HG03066 (cell line): ENCODE measurements around the gene USO1.
"Not testable (repeated sequence)": the region's sequence is repeated elsewhere in the genome, so short reads cannot be mapped to it uniquely, and the experiment has no call there.

ENCODE experiments used
- ATAC-seq: cut with Tn5 transposase; IDR thresholded peaks from one replicate; pipeline ENCODE4 v1.9.1; 2021; ENCODE audit warnings: low read depth; ENCODE audit not compliant: unreplicated experiment

The USO1 gene

DNA sequence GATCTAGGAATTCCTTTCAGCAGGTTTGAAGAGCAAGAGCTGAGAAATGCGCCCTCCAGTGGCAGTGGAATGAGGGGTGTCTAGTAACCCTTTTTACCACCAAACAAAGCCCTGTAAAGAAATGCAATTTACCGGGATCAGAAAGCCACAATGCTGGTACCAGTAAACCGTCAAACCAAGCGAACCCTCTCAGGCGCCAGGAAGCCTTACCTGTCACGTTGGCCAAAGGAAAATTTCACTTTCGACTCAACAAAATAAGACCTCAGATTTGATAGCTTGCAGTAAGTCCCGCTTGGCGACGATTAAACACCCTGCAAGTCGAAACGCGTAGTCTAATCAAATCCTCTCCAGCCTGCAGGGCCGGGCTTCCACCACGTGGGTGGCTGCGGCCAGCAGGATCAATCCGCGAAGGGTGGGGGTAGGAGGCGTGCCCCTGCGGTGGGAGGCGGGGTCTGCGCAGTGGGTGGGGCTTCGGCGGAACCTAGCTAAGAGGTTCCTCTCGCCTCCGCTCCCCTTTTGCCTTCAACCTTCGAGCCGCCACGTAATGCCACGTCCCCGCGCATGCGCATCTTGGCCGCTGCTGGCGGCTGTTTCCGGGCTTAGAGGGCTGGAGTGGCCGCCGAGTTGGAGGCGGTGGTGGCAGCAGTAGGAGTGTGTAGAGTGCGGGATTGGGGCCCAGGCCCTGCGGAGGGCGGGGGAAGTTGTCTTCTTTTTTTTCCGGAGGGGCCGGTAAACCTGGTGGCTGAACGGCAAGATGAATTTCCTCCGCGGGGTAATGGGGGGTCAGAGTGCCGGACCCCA lies at the start of gene USO1:
Gene USO1, plus strand, starts transcription at position 512 of the 801 bp plus-strand sequence. Its CDS starts 243 bp downstream, at position 755.
- peak; percentile 83 for ATAC-seq

DNA sequence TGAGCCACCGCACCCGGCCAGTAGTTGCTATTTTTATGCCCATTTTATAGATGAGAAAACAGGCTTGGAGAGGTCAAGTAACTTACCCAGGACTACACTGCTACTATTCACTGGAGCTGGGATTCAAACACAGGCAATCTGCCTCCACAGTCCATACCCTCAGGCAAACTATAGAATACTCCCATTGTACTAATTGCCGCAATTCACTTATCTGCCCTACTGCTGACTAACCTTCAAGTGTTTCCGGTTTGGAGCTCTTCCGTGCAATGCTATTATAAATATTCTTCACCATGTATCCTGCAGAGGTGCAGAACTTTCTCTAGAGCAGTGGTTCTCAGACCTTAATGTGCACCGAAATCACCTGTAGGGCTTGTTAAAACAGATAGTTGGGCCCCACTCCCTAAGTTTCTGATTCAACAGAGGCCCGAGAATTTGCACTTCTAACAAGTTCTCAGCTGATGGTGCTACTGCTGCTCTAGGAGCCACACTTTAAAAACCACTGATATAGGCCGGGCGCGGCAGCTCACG lies 49.3 kb upstream of the USO1 start:
- no peak for ATAC-seq

GRCh38 chr4:75678473-75678872 lies 45.9 kb upstream of the USO1 start:
- no peak for ATAC-seq

- ATAC-seq: no peak
Observed at GRCh38 chr4:75678965-75679364, 45.4 kb upstream of the USO1 start.

- ATAC-seq: no peak
Observed at GRCh38 chr4:75679876-75680575, 44.4 kb upstream of the USO1 start.

GRCh38 chr4:75683482-75684155 lies 40.8 kb upstream of the USO1 start:
- no peak for ATAC-seq

- no peak for ATAC-seq
Observed at GRCh38 chr4:75685546-75686189, 38.7 kb upstream of the USO1 start.

DNA sequence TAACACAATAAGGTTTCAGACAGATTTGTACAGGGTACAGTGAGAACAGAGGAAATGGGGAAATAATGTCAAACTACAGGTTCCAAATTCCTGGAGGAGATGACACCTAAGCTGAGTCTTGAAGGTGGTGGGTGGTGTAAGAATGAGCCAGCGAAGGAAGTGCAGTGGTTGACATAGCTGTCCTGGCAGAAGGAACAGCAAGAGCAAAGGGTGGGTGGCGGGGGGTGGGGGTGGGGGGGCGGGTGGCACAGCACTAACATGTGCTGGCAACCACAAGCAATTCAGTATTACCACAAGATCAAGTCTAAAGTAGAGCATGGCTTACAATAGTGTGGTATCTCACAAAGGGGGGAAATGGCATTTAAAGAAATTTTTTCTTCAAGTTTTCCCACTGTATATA lies 38.0 kb upstream of the USO1 start:
- ATAC-seq: no peak

- not testable (repeated sequence) for ATAC-seq
Observed at GRCh38 chr4:75687125-75687524, 37.3 kb upstream of the USO1 start.

DNA sequence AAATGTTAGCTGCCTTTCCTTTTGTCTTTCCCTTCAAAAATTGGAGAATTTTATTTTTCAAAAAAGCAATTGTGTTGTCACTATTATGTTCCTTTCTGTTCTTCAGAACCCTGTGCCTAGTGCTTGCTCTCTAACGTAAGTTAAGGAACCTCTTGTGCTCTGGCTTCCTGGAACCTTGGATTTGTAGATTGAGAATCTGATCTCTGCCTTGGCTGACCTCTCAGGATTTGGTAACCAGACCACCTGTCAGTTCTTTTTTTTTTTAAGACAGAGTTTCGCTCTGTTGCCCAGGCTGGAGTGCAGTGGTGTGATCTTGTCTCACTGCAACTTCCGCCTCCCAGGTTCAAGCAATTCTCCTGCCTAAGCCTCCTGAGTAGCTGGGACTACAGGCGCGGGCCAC lies 32.3 kb upstream of the USO1 start:
- ATAC-seq: not testable (repeated sequence)

DNA sequence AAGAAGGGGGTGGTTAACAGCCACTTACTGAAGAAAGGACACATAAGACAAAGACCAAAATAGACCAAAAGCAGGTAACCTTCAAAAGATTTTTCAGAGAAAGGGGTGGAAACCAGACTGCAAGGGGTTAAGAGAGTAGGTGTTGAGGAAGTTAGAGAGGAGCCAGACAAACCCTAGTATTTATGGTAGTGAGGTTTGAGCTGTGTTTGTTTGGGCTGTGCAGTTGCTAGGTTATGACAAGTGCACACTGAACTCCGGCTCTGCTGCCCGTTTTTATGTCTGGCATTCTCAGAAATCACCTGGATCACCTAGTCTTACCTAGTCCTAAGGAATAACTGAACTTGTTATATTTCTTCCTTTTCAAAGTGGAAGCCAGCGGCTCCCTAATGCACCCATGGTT lies 28.3 kb upstream of the USO1 start:
- no peak for ATAC-seq

DNA sequence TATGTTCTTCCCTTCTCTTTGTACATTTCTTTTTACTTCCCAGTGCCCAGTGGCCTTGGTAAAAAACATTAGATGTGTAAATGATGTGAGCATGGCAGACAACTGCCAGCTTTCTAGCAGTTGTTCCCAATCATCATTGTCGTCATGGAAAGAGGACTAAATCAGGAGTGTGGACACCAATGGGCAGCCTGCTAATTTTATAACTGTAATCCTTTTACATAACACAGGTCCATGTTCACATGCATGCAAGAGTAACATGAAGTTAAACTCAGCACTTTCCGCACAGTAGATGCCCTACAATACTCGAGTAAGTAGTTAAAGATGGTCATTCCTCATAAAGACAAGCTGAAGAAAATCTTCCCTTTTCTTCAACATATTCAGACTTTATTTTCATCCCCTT lies 27.8 kb upstream of the USO1 start:
- ATAC-seq: no peak

DNA sequence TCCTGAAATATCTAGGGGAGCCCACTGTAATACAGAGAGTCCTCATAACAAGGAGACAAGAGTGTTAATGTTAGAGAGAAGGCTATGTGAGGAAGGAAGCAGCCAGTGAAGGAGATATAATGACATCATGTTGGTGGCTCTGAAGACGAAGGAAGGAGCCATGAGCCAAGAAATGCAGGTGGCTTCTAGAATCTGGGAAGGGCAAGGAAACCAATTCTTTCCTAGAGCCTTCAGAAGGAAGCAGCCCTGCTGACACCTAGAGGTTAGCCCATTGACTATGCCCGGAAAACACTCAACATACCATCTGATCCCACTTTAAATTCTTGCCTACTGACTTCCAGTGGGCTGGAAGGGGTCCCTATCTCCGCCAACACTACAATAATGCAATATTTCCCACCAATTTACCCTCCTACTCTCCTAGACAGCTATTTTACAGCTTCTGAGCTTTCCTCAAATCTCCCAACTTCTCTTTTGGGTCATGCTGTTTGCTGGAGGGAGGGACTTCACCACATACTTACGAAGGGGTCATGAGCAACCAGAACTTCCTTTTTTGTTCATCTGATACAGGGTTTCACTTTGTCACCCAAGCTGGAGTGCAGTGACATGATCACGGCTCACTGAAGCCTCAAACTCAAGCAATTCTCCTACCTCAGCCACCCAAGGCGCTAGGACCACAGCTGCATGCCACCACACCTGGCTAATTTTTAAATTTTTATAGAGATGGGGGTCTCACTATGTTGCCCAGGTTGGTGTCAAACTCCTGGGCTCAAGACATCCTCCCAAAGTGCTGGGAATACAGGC lies 26.0 kb upstream of the USO1 start:
- peak; percentile 95 for ATAC-seq

- ATAC-seq: peak; percentile 29
Observed at GRCh38 chr4:75698963-75699228, 25.5 kb upstream of the USO1 start.

DNA sequence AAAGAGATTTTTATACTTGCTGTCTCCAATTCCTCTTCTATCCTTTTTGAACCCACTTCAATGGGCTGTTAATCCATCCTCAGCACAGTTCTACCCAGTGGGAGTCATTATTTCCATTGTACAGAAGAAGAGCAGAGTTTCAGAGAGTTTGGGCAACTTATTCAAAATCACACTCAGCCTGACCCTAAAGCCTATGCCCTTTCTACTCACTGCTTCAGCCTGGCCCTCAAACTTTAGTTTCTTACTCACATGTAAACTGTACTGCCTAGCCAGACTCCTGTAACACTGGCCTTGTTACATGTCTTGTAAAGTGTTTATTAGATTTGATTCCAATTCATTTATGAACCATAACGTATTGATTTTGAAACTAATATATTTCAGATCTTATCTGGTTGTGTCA lies 25.1 kb upstream of the USO1 start:
- ATAC-seq: no peak

DNA sequence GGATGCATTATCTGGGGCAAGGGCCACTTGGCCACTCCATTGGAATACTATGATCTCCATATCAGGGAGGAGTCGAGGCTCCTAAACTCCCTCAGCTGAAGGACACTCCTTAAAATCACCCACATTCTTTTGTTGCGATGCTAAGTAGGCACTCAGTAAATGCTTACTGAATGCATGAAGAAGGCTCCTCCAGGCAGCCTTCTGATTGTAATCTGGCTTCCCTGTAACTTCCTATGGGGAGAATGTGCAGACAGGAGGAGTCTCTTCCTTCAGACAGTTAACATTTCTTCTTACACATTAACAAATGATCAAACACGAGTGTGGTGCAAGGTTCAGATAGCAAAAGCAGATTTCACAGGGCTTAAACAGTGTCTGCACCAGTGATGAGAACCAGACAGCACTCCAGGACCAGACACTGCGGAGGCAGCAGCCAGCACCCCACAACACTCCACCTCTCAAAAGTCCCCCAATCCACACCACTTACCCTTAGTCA lies 21.4 kb upstream of the USO1 start:
- ATAC-seq: no peak

GRCh38 chr4:75705198-75705977 lies 19.0 kb upstream of the USO1 start:
- no peak for ATAC-seq

GRCh38 chr4:75708218-75708691 lies 16.1 kb upstream of the USO1 start:
- ATAC-seq: no peak

DNA sequence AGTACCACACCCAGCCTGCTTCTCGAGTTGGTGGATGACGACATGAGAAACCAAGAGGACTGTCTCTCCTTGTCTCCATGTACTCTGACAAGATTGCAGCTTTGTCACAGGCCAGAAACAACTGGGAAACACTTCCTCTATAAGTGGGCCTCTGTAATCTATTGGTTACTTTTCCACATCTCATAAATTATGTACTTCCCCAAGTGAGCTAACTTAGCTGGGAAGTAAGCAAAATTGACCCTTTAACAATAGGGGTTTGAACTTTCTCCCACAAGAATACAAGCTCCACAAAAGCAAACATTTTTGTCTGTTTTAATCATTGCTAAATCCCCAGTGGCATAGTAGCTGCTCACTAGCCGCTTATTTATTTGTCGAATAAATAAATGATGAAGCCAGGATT lies 14.1 kb upstream of the USO1 start:
- ATAC-seq: no peak
